BJ (cell line): ENCODE results near the gene NFRKB. TPM values are rescaled to one million over a fixed set of nuclear protein-coding genes. Genes with fewer than 3 reads are reported as not detected.
"Not testable (repeated sequence)": the region's sequence is repeated elsewhere in the genome, so short reads cannot be mapped to it uniquely, and the experiment has no call there.

Experiments used
- CTCF ChIA-PET: fragments of 350-600 bp; formaldehyde crosslinking; extraction: SDS; loops from one replicate; lab custom pipeline; 2021; ENCODE audit warnings: antibody characterized with exemption, inconsistent platforms; lab: Yijun Ruan, JAX
- POLR2A ChIA-PET: fragments of 300-600 bp; sonication (Branson Sonifier 250); formaldehyde crosslinking; extraction: SDS; loops from one replicate; lab custom pipeline; 2021; ENCODE audit warnings: antibody characterized with exemption; lab: Charles Lee
- DNase-seq: peaks from one replicate; pipeline ENCODE4 v3.0.0-alpha.2; 2011; ENCODE audit warnings: low read depth
- H3K27me3 ChIP-seq: 2 replicates; pipeline ENCODE4 v1.6.0; 2011; ENCODE audit warnings: low read length; ENCODE audit not compliant: control insufficient read depth, insufficient read depth
- H3K36me3 ChIP-seq: 2 replicates; pipeline ENCODE4 v1.5.1; 2011; ENCODE audit warnings: low read length; ENCODE audit not compliant: control insufficient read depth, insufficient read depth
- H3K4me3 ChIP-seq: 2 replicates; pipeline ENCODE4 v1.5.1; 2011; ENCODE audit warnings: low read depth, mild to moderate bottlenecking, control low read depth, low read length
- polyA plus RNA-seq: library from polyadenylated mRNA; depleted of rRNA; stranded (reverse); fragments of >200 nt; gene quantifications from 2 replicates; pipeline ENCODE4 v1.2.3, GENCODE V29; 2011
- TF ChIP-seq, protein P1 (sequence below): IDR thresholded peaks from 2 replicates; pipeline ENCODE4 v1.5.1; 2011; ENCODE audit warnings: low read depth, mild to moderate bottlenecking, control low read depth, inconsistent platforms, low read length, moderate library complexity; ENCODE audit not compliant: insufficient read depth

The NFRKB gene
- polyA plus RNA-seq, 1 experiment: 11.7 TPM

DNA sequence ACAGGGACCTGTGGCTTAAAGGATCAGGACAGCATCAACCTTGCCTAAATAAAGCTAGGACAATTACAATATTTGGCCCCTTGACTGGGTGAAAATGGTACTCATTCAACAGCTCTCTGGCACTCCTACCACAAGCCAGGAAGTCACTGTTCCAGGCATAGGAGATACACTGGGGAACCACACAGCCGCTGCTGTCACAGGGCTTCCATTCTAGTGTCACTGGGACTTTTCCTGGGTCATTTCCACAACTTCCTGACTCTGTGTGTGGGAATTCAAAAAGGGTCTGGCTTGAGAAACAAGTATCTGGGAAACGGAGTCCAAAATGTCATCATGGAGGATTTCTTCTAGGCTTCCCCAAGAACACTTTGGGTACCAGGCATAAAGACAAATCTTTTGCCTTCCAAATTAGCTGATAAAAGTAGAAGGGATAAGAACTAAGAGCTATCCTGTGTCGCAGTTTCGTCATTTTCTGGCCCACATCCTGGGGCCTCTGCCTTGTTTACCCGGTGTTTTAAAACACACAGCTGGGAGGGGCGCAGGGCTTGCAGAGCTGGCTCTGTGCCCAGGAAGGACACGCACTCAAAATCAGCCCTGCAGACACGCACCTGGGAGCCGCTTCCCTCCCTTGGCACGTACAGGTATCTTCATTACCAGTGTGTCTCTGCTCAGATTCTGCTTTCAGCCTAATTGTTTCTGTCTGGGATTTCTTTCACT lies 41.7 kb downstream of the NFRKB start:
- peaks cover 39% of the 10 kb centered on the region for H3K27me3 ChIP-seq
- TF ChIP-seq, protein P1, sequence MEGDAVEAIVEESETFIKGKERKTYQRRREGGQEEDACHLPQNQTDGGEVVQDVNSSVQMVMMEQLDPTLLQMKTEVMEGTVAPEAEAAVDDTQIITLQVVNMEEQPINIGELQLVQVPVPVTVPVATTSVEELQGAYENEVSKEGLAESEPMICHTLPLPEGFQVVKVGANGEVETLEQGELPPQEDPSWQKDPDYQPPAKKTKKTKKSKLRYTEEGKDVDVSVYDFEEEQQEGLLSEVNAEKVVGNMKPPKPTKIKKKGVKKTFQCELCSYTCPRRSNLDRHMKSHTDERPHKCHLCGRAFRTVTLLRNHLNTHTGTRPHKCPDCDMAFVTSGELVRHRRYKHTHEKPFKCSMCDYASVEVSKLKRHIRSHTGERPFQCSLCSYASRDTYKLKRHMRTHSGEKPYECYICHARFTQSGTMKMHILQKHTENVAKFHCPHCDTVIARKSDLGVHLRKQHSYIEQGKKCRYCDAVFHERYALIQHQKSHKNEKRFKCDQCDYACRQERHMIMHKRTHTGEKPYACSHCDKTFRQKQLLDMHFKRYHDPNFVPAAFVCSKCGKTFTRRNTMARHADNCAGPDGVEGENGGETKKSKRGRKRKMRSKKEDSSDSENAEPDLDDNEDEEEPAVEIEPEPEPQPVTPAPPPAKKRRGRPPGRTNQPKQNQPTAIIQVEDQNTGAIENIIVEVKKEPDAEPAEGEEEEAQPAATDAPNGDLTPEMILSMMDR: no peak
- no peaks in the 10 kb centered on the region for H3K36me3 ChIP-seq
- ChIA-PET CTCF (interaction anchor here (1.4 kb wide), 1 partner anchor 50 kb away, joined by 3 read pairs; no protein-coding TSS in a partner anchor), POLR2A (interaction anchor here (0.6 kb wide), 1 partner anchor 42 kb away, joined by 3 read pairs; no protein-coding TSS in a partner anchor)
- no peak for DNase-seq
- H3K4me3 ChIP-seq: no peak overlapping the region

DNA sequence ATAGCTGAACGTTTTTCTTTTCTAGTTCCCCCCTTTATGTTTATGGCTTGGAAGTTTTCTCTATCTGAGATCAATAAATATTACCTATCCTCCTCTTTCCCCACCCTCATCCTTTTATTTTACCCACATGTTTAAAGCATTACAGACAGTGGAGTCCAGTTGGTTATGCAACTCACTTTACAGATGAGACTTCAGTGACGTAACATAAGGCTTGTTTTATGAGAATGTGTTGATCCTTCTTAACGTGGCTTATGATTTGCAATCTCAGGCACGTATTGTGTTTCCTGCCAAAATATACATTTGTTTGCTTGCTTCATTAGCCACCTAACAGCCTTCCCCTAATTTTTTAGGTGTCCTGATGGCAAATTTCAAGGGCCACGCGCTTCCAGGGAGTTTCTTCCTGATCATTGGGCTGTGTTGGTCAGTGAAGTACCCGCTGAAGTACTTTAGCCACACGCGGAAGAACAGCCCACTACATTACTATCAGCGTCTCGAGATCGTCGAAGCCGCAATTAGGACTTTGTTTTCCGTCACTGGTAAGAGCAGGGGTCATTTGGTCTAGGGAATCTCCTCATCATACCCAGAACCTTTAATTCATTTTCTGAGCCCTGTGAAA lies 43.1 kb downstream of the NFRKB start:
- CTCF ChIA-PET: no interaction called here

DNA sequence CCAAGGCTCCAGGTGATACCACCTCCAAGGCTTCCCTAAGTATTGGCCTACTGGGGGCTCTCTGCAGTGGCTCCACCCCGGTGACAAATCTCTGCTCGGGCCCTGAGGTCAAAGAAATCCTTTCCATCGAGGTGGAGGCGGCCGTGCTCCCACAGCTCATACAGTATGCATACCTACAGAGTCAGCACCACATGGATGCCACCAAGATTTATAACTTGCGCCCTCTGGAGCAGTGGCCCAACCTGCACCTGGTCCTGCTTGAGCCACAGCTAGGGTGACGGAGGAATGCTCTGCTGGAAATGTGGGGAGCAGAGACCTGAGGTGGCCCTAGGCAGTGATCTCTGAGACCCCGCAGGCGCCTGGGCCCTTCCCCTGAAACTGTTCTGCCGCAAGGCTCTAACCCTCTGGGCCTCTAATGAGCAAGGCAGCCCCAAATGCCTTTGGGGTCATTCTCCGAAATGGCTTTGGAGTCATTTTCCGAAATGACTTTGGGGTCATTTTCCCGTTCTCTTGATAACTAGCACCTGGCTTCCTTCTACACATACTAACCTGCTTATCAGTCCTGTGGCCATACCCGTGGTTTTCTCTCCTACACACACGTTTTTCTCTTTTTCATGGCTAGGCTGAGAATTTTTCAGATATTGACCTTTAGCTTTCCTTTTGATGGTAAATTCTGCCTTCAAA lies 45.8 kb downstream of the NFRKB start:
- ChIA-PET POLR2A (no interaction called here), CTCF (no interaction called here)
- H3K27me3 ChIP-seq: peaks cover 36% of the 10 kb centered on the region
- H3K36me3 ChIP-seq: no peaks in the 10 kb centered on the region
- no peak overlapping the region for H3K4me3 ChIP-seq
- no peak for DNase-seq
- TF ChIP-seq, protein P1: no peak

More for the DNA sequence above, 43.1 kb downstream of the NFRKB start:
- TF ChIP-seq, protein P1: no peak
- peaks cover 42% of the 10 kb centered on the region for H3K27me3 ChIP-seq
- POLR2A ChIA-PET: no interaction called here
- no peak for DNase-seq
- H3K36me3 ChIP-seq: no peaks in the 10 kb centered on the region
- no peak overlapping the region for H3K4me3 ChIP-seq

DNA sequence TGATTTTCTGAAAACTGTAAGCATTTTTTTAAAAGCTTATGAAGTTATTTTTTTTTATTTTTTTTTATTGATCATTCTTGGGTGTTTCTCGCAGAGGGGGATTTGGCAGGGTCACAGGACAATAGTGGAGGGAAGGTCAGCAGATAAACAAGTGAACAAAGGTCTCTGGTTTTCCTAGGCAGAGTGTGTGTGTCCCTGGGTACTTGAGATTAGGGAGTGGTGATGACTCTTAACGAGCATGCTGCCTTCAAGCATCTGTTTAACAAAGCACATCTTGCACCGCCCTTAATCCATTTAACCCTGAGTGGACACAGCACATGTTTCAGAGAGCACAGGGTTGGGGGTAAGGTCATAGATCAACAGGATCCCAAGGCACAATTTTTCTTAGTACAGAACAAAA lies 48.0 kb downstream of the NFRKB start:
- peaks cover 25% of the 10 kb centered on the region for H3K27me3 ChIP-seq
- CTCF ChIA-PET: interaction anchor here (0.5 kb wide), 1 partner anchor 20 kb away, joined by 4 read pairs; no protein-coding TSS in a partner anchor
- H3K36me3 ChIP-seq, DNase-seq, H3K4me3 ChIP-seq, POLR2A ChIA-PET: not testable (repeated sequence)

DNA sequence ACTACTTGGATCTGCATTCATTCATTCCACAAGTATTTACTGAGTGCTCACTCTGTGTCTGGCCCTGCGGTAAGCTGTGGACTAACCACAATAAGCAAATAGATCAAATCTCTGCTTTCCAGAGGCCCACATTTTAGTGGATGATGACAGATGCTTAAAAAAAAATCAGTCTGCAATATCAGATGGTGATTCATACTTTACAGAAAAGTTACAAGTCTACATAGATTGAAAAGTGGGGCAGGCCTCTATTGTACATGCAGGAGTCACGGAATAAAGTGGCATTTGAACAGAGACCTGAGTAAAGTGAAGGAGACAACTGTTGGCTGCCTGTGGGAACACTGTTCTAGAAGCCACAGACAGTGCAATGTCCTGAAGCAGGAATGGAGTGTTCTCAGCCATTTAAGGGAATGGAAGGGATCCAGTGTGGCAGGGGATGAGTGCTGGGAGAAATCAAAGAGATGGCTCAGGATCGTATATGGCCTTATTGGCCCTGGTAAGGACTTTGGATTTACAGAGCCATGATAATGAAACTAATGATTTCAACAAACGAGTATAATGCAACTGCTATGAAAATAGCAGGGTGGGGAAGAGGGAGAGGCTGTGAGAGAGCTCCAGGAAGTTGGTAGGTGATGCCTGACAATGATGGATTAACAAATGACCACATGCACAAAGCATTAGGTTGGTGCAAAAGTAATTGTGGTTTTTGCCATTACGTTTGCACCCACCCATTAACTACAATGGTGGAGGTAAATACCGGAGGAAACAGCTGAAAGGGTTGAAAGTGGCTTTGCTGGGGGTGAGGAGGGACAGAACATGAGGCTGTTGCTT lies 48.7 kb downstream of the NFRKB start:
- Histone ChIP-seq H3K27me3 (peaks cover 23% of the 10 kb centered on the region), H3K4me3 (no peak overlapping the region), H3K36me3 (no peaks in the 10 kb centered on the region)
- POLR2A ChIA-PET: no interaction called here
- TF ChIP-seq, protein P1: no peak
- CTCF ChIA-PET: interaction anchor here (0.5 kb wide), 1 partner anchor 21 kb away, joined by 4 read pairs; no protein-coding TSS in a partner anchor
- DNase-seq: peak; percentile 93
